ENCODE results near the gene EMP2. TPM values are rescaled to one million over a fixed set of nuclear protein-coding genes. Genes with fewer than 3 reads are reported as not detected.
"Not testable (repeated sequence)": the region's sequence is repeated elsewhere in the genome, so short reads cannot be mapped to it uniquely, and the experiment has no call there.

EMP2 gene
- total RNA-seq, 5 donors from 2014 or later (not counting 1 experiment from before 2014, with no cell fraction given) = 0.30 to 0.98 (median 0.61) TPM; not detected in 2

DNA sequence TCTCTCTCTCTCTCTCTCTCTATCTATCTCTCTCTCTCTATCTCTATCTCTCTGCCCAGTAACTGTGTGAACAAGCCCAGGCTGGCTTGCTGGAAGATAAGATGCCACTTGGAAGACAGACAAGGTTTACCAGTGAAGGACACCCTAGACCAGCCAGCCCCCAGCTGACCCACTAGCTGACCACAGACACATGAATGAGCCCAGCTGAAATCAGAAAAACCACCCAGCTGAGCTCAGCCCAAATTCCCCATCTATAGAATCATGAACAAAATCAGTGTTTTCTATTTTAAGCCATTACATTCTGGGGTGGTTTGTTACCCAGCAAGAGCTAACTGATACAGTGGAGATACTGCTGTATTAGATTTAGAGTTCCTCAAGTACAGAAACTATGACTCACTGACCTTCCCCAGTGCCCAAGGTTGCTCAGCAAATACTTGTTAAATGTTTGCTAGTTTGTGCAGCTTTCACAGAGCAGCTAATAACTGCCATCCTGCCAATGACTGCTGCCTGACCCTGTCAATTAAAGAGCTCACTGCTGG, 18.0 kb downstream of the EMP2 start:
- H3K27me3 ChIP-seq (replicated peaks in 1 of 2; ENCODE audit: control insufficient read depth in 2 of 2, extremely low read depth in 1 of 2, insufficient read depth in 2 of 2, low read length in 1 of 2) = peaks cover 0 to 22% of the 10 kb centered on the region in 2 experiments
- Mint-ChIP-seq H3K27ac (no peak overlapping the region), H3K4me3 (no peak overlapping the region), H3K27me3 (peaks cover 26 to 28% of the 10 kb centered on the region in 2 donors), H3K4me1 (no peaks in the 10 kb centered on the region), H3K36me3 (no peaks in the 10 kb centered on the region), H3K9me3 (peaks cover 3 to 15% (median 8%) of the 10 kb centered on the region in 3 donors)
- ChIA-PET POLR2A (no interaction called here), CTCF (no interaction called here)
- no peaks in the 10 kb centered on the region for H3K4me1 ChIP-seq (ENCODE audit: control insufficient read depth in 1 of 2, extremely low read depth in 1 of 2, insufficient read depth in 2 of 2, low read length in 2 of 2)
- DNase-seq (no peak), ATAC-seq (replicated peaks in 1 of 4) (no peak)
- no peaks in the 10 kb centered on the region for H3K36me3 ChIP-seq (ENCODE audit: control insufficient read depth in 2 of 2, extremely low read depth in 1 of 2, insufficient read depth in 1 of 2, low read length in 1 of 2)
- H3K4me3 ChIP-seq (ENCODE audit: control insufficient read depth in 1 of 2, extremely low read depth in 1 of 2, low read length in 1 of 2) = no peak overlapping the region
- H3K9me3 ChIP-seq = no peaks in the 10 kb centered on the region
- no peak overlapping the region for H3K27ac ChIP-seq (ENCODE audit: low read length)

- H3K27ac Mint-ChIP-seq = no peak overlapping the region
- ChIA-PET CTCF (no interaction called here), POLR2A (no interaction called here)
- Histone ChIP-seq H3K27me3 (replicated peaks in 1 of 2; ENCODE audit: control insufficient read depth in 2 of 2, extremely low read depth in 1 of 2, insufficient read depth in 2 of 2, low read length in 1 of 2) (peaks cover 0 to 17% of the 10 kb centered on the region in 2 experiments), H3K4me3 (ENCODE audit: control insufficient read depth in 1 of 2, extremely low read depth in 1 of 2, low read length in 1 of 2) (no peak overlapping the region), H3K9me3 (no peaks in the 10 kb centered on the region), H3K27ac (ENCODE audit: low read length) (no peak overlapping the region), H3K4me1 (ENCODE audit: control insufficient read depth in 1 of 2, extremely low read depth in 1 of 2, insufficient read depth in 2 of 2, low read length in 2 of 2) (no peaks in the 10 kb centered on the region), H3K36me3 (ENCODE audit: control insufficient read depth in 2 of 2, extremely low read depth in 1 of 2, insufficient read depth in 1 of 2, low read length in 1 of 2) (no peaks in the 10 kb centered on the region)
- DNase-seq = no peak
- 83% methylated on average over 2 of the region's 3 CpGs for WGBS (ENCODE audit: insufficient coverage)
- no peaks in the 10 kb centered on the region for H3K4me1 Mint-ChIP-seq
- H3K27me3 Mint-ChIP-seq = peaks cover 21 to 23% of the 10 kb centered on the region in 2 donors
- ATAC-seq (replicated peaks in 1 of 4) = no peak
- H3K36me3 Mint-ChIP-seq = no peaks in the 10 kb centered on the region
- H3K4me3 Mint-ChIP-seq = no peak overlapping the region
- peaks cover 3 to 15% (median 8%) of the 10 kb centered on the region in 3 donors for H3K9me3 Mint-ChIP-seq
Measured at GRCh38 chr16:10561425-10561824, 19.0 kb downstream of the EMP2 start.

- Histone ChIP-seq H3K27me3 (replicated peaks in 1 of 2; ENCODE audit: control insufficient read depth in 2 of 2, extremely low read depth in 1 of 2, insufficient read depth in 2 of 2, low read length in 1 of 2) (peaks cover 0 to 17% of the 10 kb centered on the region in 2 experiments), H3K27ac (ENCODE audit: low read length) (no peak overlapping the region), H3K36me3 (ENCODE audit: control insufficient read depth in 2 of 2, extremely low read depth in 1 of 2, insufficient read depth in 1 of 2, low read length in 1 of 2) (no peaks in the 10 kb centered on the region), H3K4me1 (ENCODE audit: control insufficient read depth in 1 of 2, extremely low read depth in 1 of 2, insufficient read depth in 2 of 2, low read length in 2 of 2) (no peaks in the 10 kb centered on the region), H3K4me3 (ENCODE audit: control insufficient read depth in 1 of 2, extremely low read depth in 1 of 2, low read length in 1 of 2) (no peak overlapping the region), H3K9me3 (no peaks in the 10 kb centered on the region)
- Mint-ChIP-seq H3K4me3 (no peak overlapping the region), H3K36me3 (no peaks in the 10 kb centered on the region), H3K4me1 (no peaks in the 10 kb centered on the region), H3K9me3 (peaks cover 6 to 15% (median 8%) of the 10 kb centered on the region in 3 donors), H3K27ac (no peak overlapping the region), H3K27me3 (peaks cover 23 to 25% of the 10 kb centered on the region in 2 donors)
- POLR2A ChIA-PET = no interaction called here
- ATAC-seq (replicated peaks in 1 of 4) (no peak), DNase-seq (no peak)
- WGBS (ENCODE audit: insufficient coverage) = 22% methylated on average over 3 of the region's 3 CpGs
- CTCF ChIA-PET = no interaction called here
Measured at GRCh38 chr16:10561001-10561400, 19.4 kb downstream of the EMP2 start.

- H3K36me3 Mint-ChIP-seq; H3K4me3 ChIP-seq (ENCODE audit: control insufficient read depth in 1 of 2, extremely low read depth in 1 of 2, low read length in 1 of 2); POLR2A ChIA-PET; ATAC-seq (replicated peaks in 1 of 4); H3K4me1 Mint-ChIP-seq; H3K4me3 Mint-ChIP-seq; H3K36me3 ChIP-seq (ENCODE audit: control insufficient read depth in 2 of 2, extremely low read depth in 1 of 2, insufficient read depth in 1 of 2, low read length in 1 of 2); DNase-seq; H3K27ac ChIP-seq (ENCODE audit: low read length); H3K4me1 ChIP-seq (ENCODE audit: control insufficient read depth in 1 of 2, extremely low read depth in 1 of 2, insufficient read depth in 2 of 2, low read length in 2 of 2); H3K27ac Mint-ChIP-seq; H3K9me3 ChIP-seq; CTCF ChIA-PET: not testable (repeated sequence)
- WGBS (ENCODE audit: insufficient coverage) = 89% methylated on average over 4 of the region's 4 CpGs
- peaks cover 0 to 13% of the 10 kb centered on the region in 2 experiments for H3K27me3 ChIP-seq (replicated peaks in 1 of 2; ENCODE audit: control insufficient read depth in 2 of 2, extremely low read depth in 1 of 2, insufficient read depth in 2 of 2, low read length in 1 of 2)
- Mint-ChIP-seq H3K9me3 (peaks cover 8 to 18% (median 9%) of the 10 kb centered on the region in 3 donors), H3K27me3 (peaks cover 29 to 30% of the 10 kb centered on the region in 2 donors)
Measured at GRCh38 chr16:10559792-10560191, 20.6 kb downstream of the EMP2 start.

DNA sequence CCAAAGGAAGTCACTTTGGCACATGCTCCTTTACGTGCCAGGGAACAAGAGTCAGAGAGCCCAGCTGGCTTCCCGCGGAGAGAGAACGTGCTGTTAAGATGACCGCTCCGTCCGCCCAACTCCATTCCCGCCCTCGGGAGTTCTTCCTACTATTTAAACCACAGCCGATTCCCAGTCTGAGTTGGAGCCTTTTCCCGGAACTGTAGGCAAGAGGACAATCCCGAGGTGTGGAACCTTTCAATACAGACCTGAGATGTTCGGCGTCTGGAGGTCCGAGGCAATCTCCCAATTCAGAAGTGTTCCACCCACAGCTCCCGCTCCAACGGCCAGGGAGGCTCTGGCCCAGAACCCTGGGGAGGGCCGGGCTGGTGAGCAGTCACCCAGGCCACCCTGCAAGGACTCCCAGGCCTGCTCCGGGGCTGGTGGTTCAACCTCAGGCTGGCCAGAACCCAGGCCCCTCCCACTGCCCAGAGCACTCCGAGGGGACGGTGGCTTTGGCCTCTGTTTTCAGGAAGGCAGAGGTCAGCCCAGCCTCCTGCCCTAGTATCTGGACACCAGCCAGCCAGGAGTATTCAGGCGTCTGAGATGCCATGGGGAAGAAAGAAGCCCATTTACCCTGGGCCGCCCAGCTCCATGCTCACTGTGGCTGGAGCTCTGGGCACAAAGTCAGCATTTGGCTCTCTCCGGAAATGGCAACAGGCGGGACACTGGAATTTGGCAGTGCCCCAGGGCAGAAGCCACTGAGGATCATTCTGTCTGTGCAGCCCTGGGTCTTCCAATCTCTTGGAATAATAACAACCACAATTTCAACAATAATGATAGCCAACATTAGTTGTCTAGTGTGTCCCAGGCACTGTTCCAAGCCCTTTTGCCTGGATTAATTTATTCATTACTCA, 21.4 kb downstream of the EMP2 start:
- H3K27me3 Mint-ChIP-seq = peaks cover 29 to 32% of the 10 kb centered on the region in 2 donors
- no peaks in the 10 kb centered on the region for H3K4me1 ChIP-seq (ENCODE audit: control insufficient read depth in 1 of 2, extremely low read depth in 1 of 2, insufficient read depth in 2 of 2, low read length in 2 of 2)
- no peaks in the 10 kb centered on the region for H3K36me3 Mint-ChIP-seq

GRCh38 chr16:10558305-10558704, 22.1 kb downstream of the EMP2 start:
- ATAC-seq (replicated peaks in 1 of 4) (no peak), DNase-seq (no peak)
- WGBS (ENCODE audit: insufficient coverage) = 80% methylated on average over 2 of the region's 7 CpGs
- Histone ChIP-seq H3K27me3 (replicated peaks in 1 of 2; ENCODE audit: control insufficient read depth in 2 of 2, extremely low read depth in 1 of 2, insufficient read depth in 2 of 2, low read length in 1 of 2) (peaks cover 0 to 19% of the 10 kb centered on the region in 2 experiments), H3K27ac (ENCODE audit: low read length) (no peak overlapping the region), H3K9me3 (no peaks in the 10 kb centered on the region), H3K4me3 (ENCODE audit: control insufficient read depth in 1 of 2, extremely low read depth in 1 of 2, low read length in 1 of 2) (no peak overlapping the region), H3K4me1 (ENCODE audit: control insufficient read depth in 1 of 2, extremely low read depth in 1 of 2, insufficient read depth in 2 of 2, low read length in 2 of 2) (no peaks in the 10 kb centered on the region), H3K36me3 (ENCODE audit: control insufficient read depth in 2 of 2, extremely low read depth in 1 of 2, insufficient read depth in 1 of 2, low read length in 1 of 2) (no peaks in the 10 kb centered on the region)
- H3K27ac Mint-ChIP-seq = no peak overlapping the region
- H3K4me3 Mint-ChIP-seq = no peak overlapping the region
- peaks cover 27 to 30% of the 10 kb centered on the region in 2 donors for H3K27me3 Mint-ChIP-seq
- CTCF ChIA-PET = no interaction called here
- H3K4me1 Mint-ChIP-seq = peaks cover 3 to 5% (median 3%) of the 10 kb centered on the region in 3 donors
- peaks cover 5 to 13% (median 9%) of the 10 kb centered on the region in 3 donors for H3K9me3 Mint-ChIP-seq
- H3K36me3 Mint-ChIP-seq = no peaks in the 10 kb centered on the region
- POLR2A ChIA-PET = no interaction called here

More for the DNA sequence above, 21.4 kb downstream of the EMP2 start:
- Mint-ChIP-seq H3K4me1 (no peaks in the 10 kb centered on the region), H3K27ac (no peak overlapping the region), H3K4me3 (no peak overlapping the region), H3K9me3 (peaks cover 8 to 18% (median 9%) of the 10 kb centered on the region in 3 donors)
- no peak overlapping the region for H3K27ac ChIP-seq (ENCODE audit: low read length)
- H3K27me3 ChIP-seq (replicated peaks in 1 of 2; ENCODE audit: control insufficient read depth in 2 of 2, extremely low read depth in 1 of 2, insufficient read depth in 2 of 2, low read length in 1 of 2) = peaks cover 0 to 16% of the 10 kb centered on the region in 2 experiments
- ChIA-PET CTCF (no interaction called here), POLR2A (no interaction called here)
- ATAC-seq (replicated peaks in 1 of 4) (no peak), DNase-seq (no peak)
- H3K9me3 ChIP-seq = no peaks in the 10 kb centered on the region
- H3K4me3 ChIP-seq (ENCODE audit: control insufficient read depth in 1 of 2, extremely low read depth in 1 of 2, low read length in 1 of 2) = no peak overlapping the region
- WGBS (ENCODE audit: insufficient coverage) = 86% methylated on average over 25 of the region's 25 CpGs
- H3K36me3 ChIP-seq (ENCODE audit: control insufficient read depth in 2 of 2, extremely low read depth in 1 of 2, insufficient read depth in 1 of 2, low read length in 1 of 2) = no peaks in the 10 kb centered on the region
